GM23338 (cell line): ENCODE results near the gene TTC28. TPM values are rescaled to one million over a fixed set of nuclear protein-coding genes. Genes with fewer than 3 reads are reported as not detected.
"Not testable (repeated sequence)": the region's sequence is repeated elsewhere in the genome, so short reads cannot be mapped to it uniquely, and the experiment has no call there.

ENCODE experiments used
- ATAC-seq: fragments of 200-7000 bp; cut with Tn5 transposase; 3 replicates; pipeline ENCODE4 v1.9.1; 2020
- DNase-seq: peaks from one replicate; pipeline ENCODE4 v3.0.0-alpha.2; 2015; ENCODE audit warnings: low spot score
- H2AFZ ChIP-seq: fragments of 200-600 bp; sonication (generic); 2 replicates; pipeline ENCODE4 v1.8.0; 2016; ENCODE audit warnings: antibody characterized with exemption, mild to moderate bottlenecking, moderate library complexity
- H3F3A ChIP-seq: fragments of 200-600 bp; sonication (generic); replicated peaks from 2 replicates; pipeline ENCODE4 v1.8.0; 2017; ENCODE audit warnings: antibody characterized with exemption, mixed run types, low read depth
- H3K27ac ChIP-seq: fragments of 200-600 bp; sonication (generic); 2 replicates; pipeline ENCODE4 v1.6.1; 2016; ENCODE audit warnings: low read depth
- H3K27me3 ChIP-seq: fragments of 200-600 bp; sonication (generic); 2 replicates; pipeline ENCODE4 v1.8.0; 2016; ENCODE audit warnings: mild to moderate bottlenecking, mixed run types, moderate library complexity; ENCODE audit not compliant: insufficient read depth
- H3K36me3 ChIP-seq: fragments of 200-600 bp; sonication (generic); 2 replicates; pipeline ENCODE4 v1.8.0; 2016; ENCODE audit warnings: mild to moderate bottlenecking; ENCODE audit not compliant: insufficient read depth
- H3K4me1 ChIP-seq: fragments of 200-600 bp; sonication (generic); 2 replicates; pipeline ENCODE4 v1.8.0; 2016; ENCODE audit warnings: mild to moderate bottlenecking, moderate library complexity; ENCODE audit not compliant: insufficient read depth
- H3K4me2 ChIP-seq: fragments of 200-600 bp; sonication (generic); 2 replicates; pipeline ENCODE4 v1.7.1; 2017; ENCODE audit warnings: mixed run types
- H3K4me3 ChIP-seq: fragments of 200-600 bp; sonication (generic); 2 replicates; pipeline ENCODE4 v1.6.1; 2016; ENCODE audit warnings: mixed run types
- H3K79me2 ChIP-seq: fragments of 200-600 bp; sonication (generic); replicated peaks from 2 replicates; pipeline ENCODE4 v1.8.0; 2017; ENCODE audit warnings: mild to moderate bottlenecking; ENCODE audit not compliant: insufficient read depth
- H3K9me2 ChIP-seq: fragments of 200-600 bp; sonication (generic); 2 replicates; pipeline ENCODE4 v1.8.0; 2017; ENCODE audit not compliant: insufficient read depth
- H4K20me1 ChIP-seq: fragments of 200-600 bp; sonication (generic); replicated peaks from 2 replicates; pipeline ENCODE4 v1.8.0; 2017; ENCODE audit warnings: mild to moderate bottlenecking; ENCODE audit not compliant: insufficient read depth
- H3K27ac Mint-ChIP-seq: 2 replicates; pipeline ENCODE4 v1.8.0; 2020; ENCODE audit warnings: inconsistent platforms, mild to moderate bottlenecking, moderate library complexity, mixed read lengths
- H3K27me3 Mint-ChIP-seq: 3 replicates; pipeline ENCODE4 v1.8.0; 2022; ENCODE audit warnings: low read depth, mild to moderate bottlenecking, moderate library complexity, mixed read lengths, inconsistent platforms; ENCODE audit not compliant: insufficient read depth, poor library complexity
- H3K36me3 Mint-ChIP-seq: 3 replicates; pipeline ENCODE4 v1.8.0; 2021; ENCODE audit warnings: low read depth, mild to moderate bottlenecking, inconsistent platforms, moderate library complexity, mixed read lengths
- H3K4me1 Mint-ChIP-seq: 3 replicates; pipeline ENCODE4 v1.8.0; 2020; ENCODE audit warnings: mild to moderate bottlenecking, inconsistent platforms, mixed read lengths
- H3K4me3 Mint-ChIP-seq: 3 replicates; pipeline ENCODE4 v1.8.0; 2021; ENCODE audit warnings: moderate library complexity, mild to moderate bottlenecking, inconsistent platforms, mixed read lengths
- H3K9me3 Mint-ChIP-seq: 3 replicates; pipeline ENCODE4 v1.8.0; 2020; ENCODE audit warnings: moderate library complexity, mild to moderate bottlenecking, inconsistent platforms, mixed read lengths
- polyA plus RNA-seq: library from polyadenylated mRNA; unstranded; fragments of >200 nt; fragmentation: Nextera tagmentation; extraction: Ambion mirVana; gene quantifications from 2 replicates; pipeline ENCODE4 v1.2.1, GENCODE V29; 2016
- total RNA-seq: library from RNA; depleted of rRNA; stranded (reverse); fragments of >200 nt; shearing (Covaris generic); gene quantifications from 2 replicates; pipeline ENCODE4 v1.2.3, GENCODE V29; 2014

The TTC28 gene
- total and polyA plus RNA-seq, 2 experiments from 2014 or later, result 4.5 to 16.1 TPM

DNA sequence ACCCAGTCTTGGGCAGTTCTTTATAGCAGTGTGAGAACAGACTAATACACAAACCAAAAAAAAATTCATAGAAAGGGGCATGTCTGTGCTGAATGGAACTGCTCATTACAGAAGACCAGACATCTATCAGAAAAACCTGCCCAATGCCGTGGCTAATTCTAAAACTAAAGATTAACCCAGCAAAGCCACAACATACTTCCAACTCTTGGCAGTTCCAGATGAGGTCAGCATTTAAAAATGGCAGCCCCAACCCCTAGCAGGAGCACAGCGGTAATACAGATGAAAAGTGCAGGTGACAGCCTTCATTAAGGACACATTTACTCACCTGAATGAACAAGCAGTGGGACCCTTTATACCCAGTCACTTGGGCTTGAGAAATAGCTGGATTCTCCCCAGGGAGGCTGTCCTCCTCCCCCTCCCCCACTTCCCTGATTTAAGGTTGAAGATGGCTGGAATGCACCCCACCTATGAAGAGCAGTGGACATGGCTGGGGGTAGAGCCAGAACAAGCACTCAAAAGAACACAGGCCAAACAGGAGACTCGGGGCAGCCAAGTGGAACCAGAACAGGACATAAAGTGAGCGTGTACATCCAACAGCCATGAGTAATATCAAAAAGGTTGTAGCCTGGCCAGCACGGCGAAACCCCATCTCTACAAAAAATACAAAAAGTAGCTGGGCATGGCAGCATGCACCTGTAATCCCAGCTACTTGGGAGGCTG lies 13.6 kb upstream of the TTC28 start:
- H3K27ac ChIP-seq, H3K27me3 Mint-ChIP-seq, H3K4me3 ChIP-seq, H3K4me3 Mint-ChIP-seq, ATAC-seq, H3K9me2 ChIP-seq, H3F3A ChIP-seq, H3K27ac Mint-ChIP-seq, H3K4me1 ChIP-seq, H3K4me2 ChIP-seq, H3K79me2 ChIP-seq, H2AFZ ChIP-seq, H3K9me3 Mint-ChIP-seq, DNase-seq, H4K20me1 ChIP-seq, H3K4me1 Mint-ChIP-seq, H3K27me3 ChIP-seq: not testable (repeated sequence)
- H3K36me3 Mint-ChIP-seq, result peaks cover 50% of the 10 kb centered on the region
- H3K36me3 ChIP-seq, result peaks cover 20% of the 10 kb centered on the region; the same call in 1 of the 2 replicates

DNA sequence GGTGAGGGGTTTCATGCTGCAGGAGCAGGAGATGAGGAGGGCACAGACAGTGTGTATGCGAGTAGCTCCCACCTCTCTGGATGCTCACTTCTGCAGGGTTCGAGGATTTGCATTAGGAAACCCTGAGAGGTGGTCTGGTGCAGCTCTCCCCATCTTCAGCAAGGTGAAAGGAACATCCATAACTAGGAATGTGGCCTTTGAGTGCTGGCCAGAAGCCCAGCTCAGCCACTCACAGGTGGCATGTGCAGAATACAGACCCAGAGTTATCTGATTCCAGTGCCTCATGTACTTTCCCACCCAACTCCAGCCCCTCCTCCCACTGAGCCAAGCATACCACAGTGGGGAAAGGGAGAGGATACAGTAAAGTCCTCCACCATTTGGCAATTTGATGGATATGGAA lies 10.2 kb upstream of the TTC28 start:
- H3K36me3 Mint-ChIP-seq, result peaks cover 57% of the 10 kb centered on the region

DNA sequence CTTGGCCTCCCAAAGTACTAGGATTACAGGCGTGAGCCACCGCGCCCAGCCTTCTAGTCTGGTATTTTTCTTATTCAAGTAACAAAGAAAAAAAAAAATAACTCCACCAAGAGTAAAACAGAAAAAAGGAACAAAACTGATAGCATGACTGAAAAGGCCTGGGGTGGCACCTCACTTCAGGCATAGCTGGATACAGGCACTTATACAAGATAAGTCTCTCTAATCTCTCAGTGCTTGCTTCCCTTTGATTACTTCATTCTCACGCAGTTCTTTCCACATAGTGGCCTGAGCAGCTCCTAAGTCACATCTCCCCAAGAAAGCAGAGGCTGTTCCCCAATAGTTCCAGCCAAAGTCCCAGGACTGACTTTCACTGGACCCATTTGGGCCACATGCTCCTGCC lies 3.3 kb upstream of the TTC28 start:
- peaks cover 15% of the 10 kb centered on the region for H3K27me3 Mint-ChIP-seq
- not testable (repeated sequence) for ATAC-seq
- peaks cover 24% of the 10 kb centered on the region; the same call in 2 of the 3 replicates for H3K36me3 Mint-ChIP-seq

More for the DNA sequence above, 10.2 kb upstream of the TTC28 start:
- H3K4me3 ChIP-seq, H3K79me2 ChIP-seq, H3K27me3 ChIP-seq, H3F3A ChIP-seq, H3K27ac ChIP-seq, H4K20me1 ChIP-seq, H3K27me3 Mint-ChIP-seq, H3K27ac Mint-ChIP-seq, H3K9me2 ChIP-seq, H3K9me3 Mint-ChIP-seq, ATAC-seq, H3K4me3 Mint-ChIP-seq, H3K4me2 ChIP-seq, H2AFZ ChIP-seq, H3K4me1 ChIP-seq, H3K36me3 ChIP-seq, DNase-seq, H3K4me1 Mint-ChIP-seq: not testable (repeated sequence)

DNA sequence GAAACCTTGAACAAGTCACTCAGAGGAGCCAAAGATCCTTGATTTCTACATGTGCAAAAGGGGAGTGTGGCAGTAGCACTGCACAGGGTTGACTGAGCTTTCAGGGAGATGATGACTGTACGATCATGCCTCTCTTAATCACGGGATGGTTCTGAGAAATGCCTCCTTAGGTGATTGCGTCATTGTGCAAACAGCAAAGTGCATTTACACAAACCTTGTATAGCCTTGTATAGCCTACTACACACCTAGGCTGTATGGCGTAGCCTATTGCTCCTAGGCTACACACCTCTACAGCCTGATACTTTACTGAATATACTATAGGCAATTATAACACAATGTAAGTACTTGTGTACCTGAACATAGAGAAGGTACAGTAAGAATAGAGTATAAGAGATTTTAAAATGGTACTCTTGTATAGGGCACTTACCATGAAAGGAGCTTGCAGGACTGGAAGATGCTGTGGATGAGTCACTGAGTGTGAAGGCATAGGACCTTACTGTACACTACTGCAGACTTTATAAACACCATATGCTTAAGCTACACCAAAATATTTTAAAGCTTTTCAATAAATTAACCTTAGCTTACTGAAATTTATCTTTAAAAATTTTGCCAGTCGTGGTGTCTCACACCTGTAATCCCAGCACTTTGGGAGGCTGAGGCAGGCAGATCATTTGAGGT lies 1.3 kb upstream of the TTC28 start:
- not testable (repeated sequence) for H3K9me3 Mint-ChIP-seq, H3K36me3 Mint-ChIP-seq, H3K36me3 ChIP-seq, H2AFZ ChIP-seq, H3K79me2 ChIP-seq, H3K9me2 ChIP-seq, H3K4me2 ChIP-seq, H3K4me1 Mint-ChIP-seq, DNase-seq, H3K27ac ChIP-seq, H3K27me3 ChIP-seq, H3K27ac Mint-ChIP-seq, H3K4me3 ChIP-seq, H3K4me3 Mint-ChIP-seq, ATAC-seq, H4K20me1 ChIP-seq, H3F3A ChIP-seq, H3K4me1 ChIP-seq
- H3K27me3 Mint-ChIP-seq, result peaks cover 14% of the 10 kb centered on the region

More for the DNA sequence above, 3.3 kb upstream of the TTC28 start:
- H3K27ac ChIP-seq, H3K36me3 ChIP-seq, H3K9me2 ChIP-seq, H3K4me1 ChIP-seq, H3K4me1 Mint-ChIP-seq, H3K4me3 ChIP-seq, H2AFZ ChIP-seq, H3K79me2 ChIP-seq, DNase-seq, H3K27ac Mint-ChIP-seq, H3F3A ChIP-seq, H3K27me3 ChIP-seq, H3K4me2 ChIP-seq, H4K20me1 ChIP-seq, H3K9me3 Mint-ChIP-seq, H3K4me3 Mint-ChIP-seq: not testable (repeated sequence)

DNA sequence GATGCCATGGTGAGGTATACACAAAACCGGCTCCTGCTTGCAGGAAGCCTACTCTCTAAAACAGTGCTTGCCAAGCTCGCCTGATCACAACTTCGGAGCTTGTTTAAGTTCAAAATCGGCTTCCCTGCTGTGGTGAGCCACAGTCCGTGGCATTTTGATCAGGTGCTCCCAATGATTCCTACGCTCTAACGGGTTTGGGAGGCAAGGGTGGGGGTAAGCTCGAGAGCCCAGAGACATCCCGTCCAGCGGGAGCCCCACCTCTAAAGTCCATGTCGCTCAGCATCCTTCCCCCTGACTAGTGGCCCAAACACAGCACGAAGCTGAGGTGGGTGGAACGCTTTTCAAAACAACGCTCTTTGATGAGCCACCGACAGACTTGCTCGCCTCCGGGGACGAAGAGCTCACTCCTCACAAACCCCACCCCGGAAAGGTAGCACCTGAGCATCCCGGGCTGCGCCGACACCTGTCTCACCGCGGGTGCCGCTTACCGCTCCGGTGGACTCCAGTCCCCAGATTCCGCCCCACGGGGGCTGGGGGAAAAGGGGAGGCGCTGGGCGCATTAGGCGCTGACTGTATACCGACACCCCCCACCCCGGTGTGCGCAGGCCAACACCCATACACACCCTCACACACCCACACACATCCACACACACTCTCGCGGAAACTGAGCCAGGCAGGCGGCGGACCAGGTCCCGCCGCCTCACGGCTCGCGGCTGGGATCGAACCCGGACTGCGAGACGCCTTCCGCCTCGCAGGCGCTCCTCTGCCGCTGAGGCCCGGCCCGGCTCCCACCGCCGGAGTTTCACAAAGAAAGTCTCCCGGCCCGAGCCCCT lies 646 bp downstream of the TTC28 start:
- H3K9me2 ChIP-seq, H3F3A ChIP-seq, H3K4me1 Mint-ChIP-seq, H4K20me1 ChIP-seq, H3K27me3 ChIP-seq, H3K36me3 ChIP-seq, H3K27ac ChIP-seq, H2AFZ ChIP-seq, H3K4me1 ChIP-seq, ATAC-seq, H3K79me2 ChIP-seq, H3K9me3 Mint-ChIP-seq, H3K36me3 Mint-ChIP-seq, H3K27ac Mint-ChIP-seq: not testable (repeated sequence)
- H3K4me3 Mint-ChIP-seq, result peak overlapping the region; percentile 88
- H3K4me2 ChIP-seq, result peak overlapping the region; percentile 73
- peaks cover 14% of the 10 kb centered on the region for H3K27me3 Mint-ChIP-seq
- DNase-seq, result peak; percentile 28
- peak overlapping the region; percentile 68 for H3K4me3 ChIP-seq

DNA sequence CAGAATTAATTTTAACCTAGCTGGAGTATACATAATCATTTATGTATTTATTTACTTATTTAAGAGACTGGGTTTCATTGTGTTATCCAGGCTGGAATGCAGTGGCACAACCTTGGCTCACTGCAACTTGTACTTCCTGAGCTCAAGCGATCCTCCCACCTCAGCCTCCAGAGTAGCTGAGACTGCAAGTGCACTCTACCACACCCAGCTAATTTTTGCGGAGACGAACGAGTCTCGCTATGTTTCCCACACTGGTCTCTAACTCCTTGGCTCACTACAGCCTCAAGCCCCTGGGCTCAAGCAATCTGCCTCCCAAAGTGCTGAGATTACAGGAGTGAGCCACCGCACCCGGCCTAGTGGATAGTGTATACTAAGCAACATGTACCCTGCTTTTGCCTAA lies 1.5 kb downstream of the TTC28 start:
- not testable (repeated sequence) for H3K27ac ChIP-seq, H3K4me2 ChIP-seq, DNase-seq, H2AFZ ChIP-seq, H3K36me3 Mint-ChIP-seq, H3K4me1 ChIP-seq, H3K79me2 ChIP-seq, H3K27ac Mint-ChIP-seq, H3K27me3 ChIP-seq, H4K20me1 ChIP-seq, H3F3A ChIP-seq, H3K9me2 ChIP-seq, ATAC-seq, H3K36me3 ChIP-seq, H3K4me1 Mint-ChIP-seq, H3K9me3 Mint-ChIP-seq, H3K4me3 ChIP-seq
- Mint-ChIP-seq H3K4me3 (peak overlapping the region; percentile 51; the same call in 1 of the 3 replicates), H3K27me3 (peaks cover 14% of the 10 kb centered on the region)
